NCI-H345 treated with DMSO at 0.1 percent for 48 hours (cell line): ENCODE measurements around the gene HDAC4.

Experiments
- DNase-seq: peaks from one replicate; lab custom pipeline; 2025; ENCODE audit not compliant: unreplicated experiment; lab: John Stamatoyannopoulos, UW

The HDAC4 gene

GRCh38 chr2:239005586-239005985 is 395.2 kb downstream of the HDAC4 start:
- no peak for DNase-seq

GRCh38 chr2:239004274-239005015 is 396.4 kb downstream of the HDAC4 start:
- DNase-seq, result no peak

GRCh38 chr2:239003624-239004273 is 397.1 kb downstream of the HDAC4 start:
- no peak for DNase-seq

GRCh38 chr2:239002954-239003623 is 397.7 kb downstream of the HDAC4 start:
- no peak for DNase-seq

GRCh38 chr2:239002591-239002953 is 398.2 kb downstream of the HDAC4 start:
- DNase-seq, result no peak

GRCh38 chr2:239001794-239002193 is 399.0 kb downstream of the HDAC4 start:
- no peak for DNase-seq

- DNase-seq, result no peak
Observed at GRCh38 chr2:239000500-239001073, 400.2 kb downstream of the HDAC4 start.

- no peak for DNase-seq
Observed at GRCh38 chr2:239000089-239000488, 400.7 kb downstream of the HDAC4 start.

- no peak for DNase-seq
Observed at GRCh38 chr2:238999291-238999741, 401.5 kb downstream of the HDAC4 start.

- DNase-seq, result no peak
Observed at GRCh38 chr2:238998801-238999200, 402.0 kb downstream of the HDAC4 start.
